Measurements from ENCODE around the gene LRMDA.

Gene LRMDA

DNA sequence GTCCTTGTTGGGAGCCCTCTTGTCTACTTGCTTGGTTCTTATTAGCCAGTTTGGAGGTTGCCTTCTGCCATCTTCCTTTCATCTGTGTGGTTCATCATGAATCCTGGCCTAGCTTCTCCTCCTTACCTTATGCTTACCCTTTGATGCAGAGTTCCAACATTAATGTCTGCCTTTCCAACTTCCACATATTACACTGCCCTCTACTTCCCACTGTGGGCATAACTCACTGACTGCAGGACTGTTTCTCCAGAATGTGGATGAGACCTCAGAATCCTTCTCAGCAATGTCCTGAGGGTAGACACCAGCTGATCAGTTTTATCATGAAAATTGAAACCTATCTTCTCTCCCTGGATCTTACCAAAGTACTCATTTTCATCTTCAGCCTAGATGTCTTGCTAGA, 491.0 kb downstream of the LRMDA start:
- no peak for DNase-seq (ENCODE audit: low spot score)
- Histone ChIP-seq H3K4me3 (no peak overlapping the region), H3K27ac (no peak overlapping the region)
- TF ChIP-seq, protein P1, sequence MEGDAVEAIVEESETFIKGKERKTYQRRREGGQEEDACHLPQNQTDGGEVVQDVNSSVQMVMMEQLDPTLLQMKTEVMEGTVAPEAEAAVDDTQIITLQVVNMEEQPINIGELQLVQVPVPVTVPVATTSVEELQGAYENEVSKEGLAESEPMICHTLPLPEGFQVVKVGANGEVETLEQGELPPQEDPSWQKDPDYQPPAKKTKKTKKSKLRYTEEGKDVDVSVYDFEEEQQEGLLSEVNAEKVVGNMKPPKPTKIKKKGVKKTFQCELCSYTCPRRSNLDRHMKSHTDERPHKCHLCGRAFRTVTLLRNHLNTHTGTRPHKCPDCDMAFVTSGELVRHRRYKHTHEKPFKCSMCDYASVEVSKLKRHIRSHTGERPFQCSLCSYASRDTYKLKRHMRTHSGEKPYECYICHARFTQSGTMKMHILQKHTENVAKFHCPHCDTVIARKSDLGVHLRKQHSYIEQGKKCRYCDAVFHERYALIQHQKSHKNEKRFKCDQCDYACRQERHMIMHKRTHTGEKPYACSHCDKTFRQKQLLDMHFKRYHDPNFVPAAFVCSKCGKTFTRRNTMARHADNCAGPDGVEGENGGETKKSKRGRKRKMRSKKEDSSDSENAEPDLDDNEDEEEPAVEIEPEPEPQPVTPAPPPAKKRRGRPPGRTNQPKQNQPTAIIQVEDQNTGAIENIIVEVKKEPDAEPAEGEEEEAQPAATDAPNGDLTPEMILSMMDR (IDR thresholded peaks at IDR 0.05) = no peak

DNA sequence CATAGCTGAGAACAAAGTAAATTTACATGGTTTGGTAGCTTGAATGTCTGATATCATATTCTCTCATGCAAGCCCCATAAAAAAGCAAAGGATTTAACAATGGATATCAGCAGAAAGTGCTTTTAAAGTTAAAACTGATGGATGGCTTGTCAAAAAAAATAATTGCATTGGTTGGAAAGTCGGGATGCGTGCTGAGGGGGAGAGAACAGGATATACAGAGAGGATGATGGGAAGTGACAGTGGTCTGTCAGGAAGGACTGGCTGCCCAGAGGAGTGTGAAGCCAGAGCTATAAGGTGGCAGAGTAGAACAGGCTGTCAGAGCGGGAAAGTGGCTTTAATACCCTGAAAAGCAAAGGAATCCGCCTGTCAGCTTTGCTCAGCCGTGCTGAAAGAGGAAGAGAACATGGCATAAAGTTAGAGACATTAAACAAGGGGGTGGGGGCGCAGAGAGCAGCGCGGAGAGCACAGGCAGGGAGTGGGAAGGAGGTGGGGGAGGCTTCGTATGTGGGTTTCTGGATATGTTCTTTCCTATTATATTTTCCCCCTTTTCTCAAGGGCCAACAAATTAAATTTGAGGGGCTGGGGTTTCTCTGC, 493.0 kb downstream of the LRMDA start:
- Histone ChIP-seq H3K4me3 (no peak overlapping the region), H3K27ac (no peak overlapping the region)
- TF ChIP-seq, protein P1 (IDR thresholded peaks at IDR 0.05) = no peak
- no peak for DNase-seq (ENCODE audit: low spot score)

DNA sequence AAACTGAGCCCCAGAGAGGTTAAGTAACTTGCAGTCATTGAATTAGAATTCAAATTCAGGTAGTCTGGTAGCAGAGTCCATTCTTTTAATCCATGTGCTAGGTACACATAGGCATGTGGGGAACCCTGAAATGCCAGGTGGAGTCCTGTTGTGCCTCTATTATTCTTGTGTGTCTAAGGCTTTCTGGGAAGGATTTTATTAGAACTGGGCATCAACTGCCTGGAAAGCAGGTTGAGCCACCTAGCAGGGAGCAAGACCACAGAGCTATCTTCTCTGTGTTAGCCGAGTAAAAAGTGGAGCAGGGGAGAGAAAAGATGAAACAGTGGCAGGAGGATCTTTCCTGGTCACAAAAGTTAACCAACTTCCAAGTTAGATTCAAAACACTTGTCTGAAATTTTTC, 494.6 kb downstream of the LRMDA start:
- Histone ChIP-seq H3K27ac (no peak overlapping the region), H3K4me3 (no peak overlapping the region)
- DNase-seq (ENCODE audit: low spot score) = no peak
- TF ChIP-seq, protein P1 (IDR thresholded peaks at IDR 0.05) = no peak

DNA sequence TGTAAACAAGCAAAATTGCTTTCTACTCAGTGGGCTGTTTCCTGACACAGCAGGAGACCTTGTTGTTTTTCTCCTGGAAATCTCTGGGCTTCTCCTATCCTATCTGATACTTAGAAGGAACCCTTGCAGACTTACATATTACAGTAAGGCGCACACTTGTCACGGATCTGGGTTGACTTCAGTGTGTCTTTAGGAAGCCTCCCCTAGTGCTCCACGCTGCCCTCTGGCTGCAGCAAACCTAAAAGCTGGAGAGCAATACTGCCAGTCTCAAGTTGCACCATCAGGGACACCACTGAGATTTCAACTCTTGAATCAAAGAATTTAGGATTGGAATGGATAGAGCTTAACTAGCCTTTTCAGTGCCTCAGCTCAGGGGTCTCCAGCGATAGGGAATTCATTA, 495.3 kb downstream of the LRMDA start:
- DNase-seq (ENCODE audit: low spot score) = no peak
- TF ChIP-seq, protein P1 (IDR thresholded peaks at IDR 0.05) = no peak
- Histone ChIP-seq H3K4me3 (no peak overlapping the region), H3K27ac (no peak overlapping the region)

DNA sequence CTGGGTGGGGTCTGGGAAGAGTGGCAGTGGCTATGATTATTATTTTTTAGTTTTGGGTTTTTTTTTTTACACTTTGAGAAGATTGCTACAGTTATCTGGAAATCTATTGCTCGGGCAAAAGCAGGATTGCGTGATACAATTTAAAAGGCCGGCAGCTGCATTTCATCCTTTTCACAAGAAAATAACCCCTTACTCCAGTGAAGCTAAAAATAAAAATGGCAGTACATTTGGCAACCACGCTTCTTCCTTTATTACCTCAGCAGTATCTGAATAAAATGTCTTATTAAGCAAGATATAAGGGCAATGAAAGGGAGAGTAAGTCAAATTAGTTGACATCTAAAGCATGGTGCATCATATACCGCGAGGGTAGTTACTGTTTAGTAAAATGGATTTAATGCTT, 496.8 kb downstream of the LRMDA start:
- DNase-seq (ENCODE audit: low spot score) = no peak
- TF ChIP-seq, protein P1 (IDR thresholded peaks at IDR 0.05) = no peak
- Histone ChIP-seq H3K27ac (no peak overlapping the region), H3K4me3 (no peak overlapping the region)

DNA sequence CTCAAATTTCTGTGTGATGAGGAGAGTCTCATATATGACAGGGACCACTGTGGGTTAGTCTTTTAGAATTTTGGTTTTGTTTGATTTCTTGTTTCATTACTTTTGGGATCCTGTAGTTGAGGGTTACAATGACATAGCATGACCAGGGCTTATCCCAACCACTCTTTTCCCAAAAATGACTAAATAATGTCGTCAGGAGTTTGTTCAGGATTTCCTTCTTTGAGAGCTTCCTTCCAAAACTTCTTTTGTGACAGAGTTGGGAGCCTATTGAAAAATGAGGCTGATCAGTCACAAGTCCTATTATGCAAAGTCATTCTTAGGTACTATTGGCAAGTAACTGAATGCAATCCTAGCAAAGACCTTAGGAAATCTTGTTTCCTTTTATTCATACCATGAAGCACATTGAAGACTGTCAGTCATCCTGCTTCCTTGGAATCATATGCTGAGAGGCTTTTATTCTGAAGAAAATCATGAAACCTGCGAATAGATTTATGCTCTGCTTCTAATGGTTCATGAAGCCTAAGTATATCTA, 498.3 kb downstream of the LRMDA start:
- no peak for DNase-seq (ENCODE audit: low spot score)
- no peak overlapping the region for H3K4me3 ChIP-seq
- H3K27ac ChIP-seq = no peak overlapping the region
- TF ChIP-seq, protein P1 (IDR thresholded peaks at IDR 0.05) = no peak

DNA sequence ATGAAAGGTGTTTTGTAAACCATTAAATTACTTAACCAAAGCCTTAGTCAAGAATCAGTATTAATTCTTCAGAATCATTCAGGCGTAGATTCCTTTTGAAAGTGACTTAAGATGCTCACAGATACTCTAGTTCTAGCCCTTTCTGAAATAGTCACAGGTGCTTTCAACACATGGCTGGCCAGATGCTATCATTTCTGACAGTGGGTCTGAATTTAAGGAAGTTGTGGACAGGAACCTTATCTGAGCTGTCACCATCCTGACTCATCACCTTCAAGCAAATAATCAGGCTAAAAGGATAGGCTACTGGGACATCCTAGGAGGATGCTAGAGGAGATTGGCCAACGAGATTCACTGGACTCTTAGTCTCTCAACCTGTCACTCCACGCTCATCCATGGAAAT, 501.5 kb downstream of the LRMDA start:
- H3K4me3 ChIP-seq = no peak overlapping the region
- no peak for DNase-seq (ENCODE audit: low spot score)
- TF ChIP-seq, protein P1 (IDR thresholded peaks at IDR 0.05) = no peak

More for the DNA sequence above, 501.5 kb downstream of the LRMDA start:
- H3K27ac ChIP-seq = no peak overlapping the region

Measured in coronary artery (tissue), 2 donors.